Stimulated activated CD8-positive, alpha-beta memory T cell treated with anti-CD3 and anti-CD28 coated beads, Interleukin-4, amount 100 ng/mL, for 48 hours (primary cell): Measurements from ENCODE around the gene C11orf87.

Experiments used
- DNase-seq: peaks from one replicate; pipeline ENCODE4 v3.0.0-alpha.2; 2020

Gene C11orf87

DNA sequence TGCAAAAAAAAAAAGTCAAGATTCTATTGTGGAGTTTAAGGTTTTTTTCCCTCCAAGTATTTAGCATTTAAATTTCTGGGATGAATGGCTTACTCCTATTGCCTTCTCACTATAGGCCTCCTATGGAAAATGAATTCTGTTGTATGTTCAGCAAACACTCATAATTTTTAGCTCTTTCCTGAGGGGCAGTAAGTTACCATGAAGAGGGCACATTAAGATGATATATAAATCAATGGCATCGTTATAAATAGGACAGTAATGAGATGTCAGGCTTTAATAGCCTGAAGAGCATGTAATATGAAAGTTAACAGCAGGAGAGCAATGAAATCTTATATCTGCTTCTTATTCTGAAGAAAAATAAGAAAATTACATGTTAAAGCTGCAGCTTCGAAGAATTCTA is 32.9 kb downstream of the C11orf87 start:
- DNase-seq = no peak
